Astrocyte (in vitro differentiated cells and primary cell): ENCODE results near the gene FYCO1.

ENCODE experiments used
- EZH2 ChIP-seq: IDR thresholded peaks from 2 replicates; pipeline ENCODE4 v1.6.1; 2012; ENCODE audit warnings: mild to moderate bottlenecking, low read length, inconsistent platforms; ENCODE audit not compliant: insufficient read depth
- TF ChIP-seq, protein P1 (sequence below): IDR thresholded peaks from 2 replicates; pipeline ENCODE4 v1.5.1; 2011; ENCODE audit warnings: low read depth, mild to moderate bottlenecking, inconsistent platforms, low read length, moderate library complexity; ENCODE audit not compliant: insufficient read depth

DNA sequence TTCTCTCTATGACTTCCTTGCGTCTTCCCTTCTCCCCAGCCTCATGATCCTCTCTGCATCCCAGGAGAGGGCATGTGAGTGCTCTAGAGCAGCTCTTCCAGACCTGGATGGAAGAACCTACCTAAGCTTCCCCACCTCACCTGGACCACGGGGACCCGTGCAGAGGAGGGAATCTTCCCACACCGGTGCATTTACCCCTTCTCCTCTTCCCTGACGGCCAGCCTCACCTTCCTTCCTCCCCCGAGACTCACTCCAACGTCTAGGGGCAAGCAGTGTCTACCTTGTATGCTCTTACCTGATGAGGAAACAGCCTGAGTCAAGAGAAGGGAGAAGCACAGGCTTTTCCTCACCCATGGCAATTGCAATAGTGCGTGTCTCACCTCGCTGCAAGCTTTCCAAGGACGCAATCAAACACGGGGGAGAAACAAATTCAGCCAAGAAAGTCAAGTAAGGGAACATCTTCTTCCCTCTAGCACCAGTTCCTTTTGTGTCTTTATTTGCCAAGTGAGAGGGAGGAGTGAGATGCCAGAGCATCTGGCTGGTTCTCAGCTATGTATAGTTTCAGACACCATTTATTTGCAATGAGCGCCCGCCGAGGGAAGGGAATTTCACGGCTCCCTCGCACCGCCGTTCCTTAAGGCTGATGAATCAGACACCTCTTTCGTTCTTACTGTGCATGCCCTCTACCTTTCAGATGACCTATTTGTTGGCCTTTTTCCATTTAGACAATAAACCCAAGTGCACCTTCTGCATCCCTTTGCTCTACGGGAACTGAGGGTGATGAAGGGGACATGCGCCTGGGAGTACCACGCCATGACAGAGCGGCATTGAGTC is 111.0 kb downstream of the FYCO1 start:
- TF ChIP-seq, protein P1, sequence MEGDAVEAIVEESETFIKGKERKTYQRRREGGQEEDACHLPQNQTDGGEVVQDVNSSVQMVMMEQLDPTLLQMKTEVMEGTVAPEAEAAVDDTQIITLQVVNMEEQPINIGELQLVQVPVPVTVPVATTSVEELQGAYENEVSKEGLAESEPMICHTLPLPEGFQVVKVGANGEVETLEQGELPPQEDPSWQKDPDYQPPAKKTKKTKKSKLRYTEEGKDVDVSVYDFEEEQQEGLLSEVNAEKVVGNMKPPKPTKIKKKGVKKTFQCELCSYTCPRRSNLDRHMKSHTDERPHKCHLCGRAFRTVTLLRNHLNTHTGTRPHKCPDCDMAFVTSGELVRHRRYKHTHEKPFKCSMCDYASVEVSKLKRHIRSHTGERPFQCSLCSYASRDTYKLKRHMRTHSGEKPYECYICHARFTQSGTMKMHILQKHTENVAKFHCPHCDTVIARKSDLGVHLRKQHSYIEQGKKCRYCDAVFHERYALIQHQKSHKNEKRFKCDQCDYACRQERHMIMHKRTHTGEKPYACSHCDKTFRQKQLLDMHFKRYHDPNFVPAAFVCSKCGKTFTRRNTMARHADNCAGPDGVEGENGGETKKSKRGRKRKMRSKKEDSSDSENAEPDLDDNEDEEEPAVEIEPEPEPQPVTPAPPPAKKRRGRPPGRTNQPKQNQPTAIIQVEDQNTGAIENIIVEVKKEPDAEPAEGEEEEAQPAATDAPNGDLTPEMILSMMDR, result no peak
- no peak for TF ChIP-seq EZH2
